Stimulated activated naive CD4-positive, alpha-beta T cell treated with Interleukin-2 at 50 U/mL for 16 hours (primary cell): ENCODE results near the gene TMEM272.

Experiments used
- DNase-seq: peaks from one replicate; lab custom pipeline; 2025; lab: John Stamatoyannopoulos, UW

Gene TMEM272

GRCh38 chr13:51804295-51805172, 40.4 kb downstream of the TMEM272 start:
- peak; percentile 38 for DNase-seq

GRCh38 chr13:51803422-51804294, 41.3 kb downstream of the TMEM272 start, which contains the start of gene DHRS12:
DHRS12 (minus strand) TSS chr13:51804163; CDS start chr13:51799659, 4,504 bp downstream.
- DNase-seq: peak; percentile 89

DNA sequence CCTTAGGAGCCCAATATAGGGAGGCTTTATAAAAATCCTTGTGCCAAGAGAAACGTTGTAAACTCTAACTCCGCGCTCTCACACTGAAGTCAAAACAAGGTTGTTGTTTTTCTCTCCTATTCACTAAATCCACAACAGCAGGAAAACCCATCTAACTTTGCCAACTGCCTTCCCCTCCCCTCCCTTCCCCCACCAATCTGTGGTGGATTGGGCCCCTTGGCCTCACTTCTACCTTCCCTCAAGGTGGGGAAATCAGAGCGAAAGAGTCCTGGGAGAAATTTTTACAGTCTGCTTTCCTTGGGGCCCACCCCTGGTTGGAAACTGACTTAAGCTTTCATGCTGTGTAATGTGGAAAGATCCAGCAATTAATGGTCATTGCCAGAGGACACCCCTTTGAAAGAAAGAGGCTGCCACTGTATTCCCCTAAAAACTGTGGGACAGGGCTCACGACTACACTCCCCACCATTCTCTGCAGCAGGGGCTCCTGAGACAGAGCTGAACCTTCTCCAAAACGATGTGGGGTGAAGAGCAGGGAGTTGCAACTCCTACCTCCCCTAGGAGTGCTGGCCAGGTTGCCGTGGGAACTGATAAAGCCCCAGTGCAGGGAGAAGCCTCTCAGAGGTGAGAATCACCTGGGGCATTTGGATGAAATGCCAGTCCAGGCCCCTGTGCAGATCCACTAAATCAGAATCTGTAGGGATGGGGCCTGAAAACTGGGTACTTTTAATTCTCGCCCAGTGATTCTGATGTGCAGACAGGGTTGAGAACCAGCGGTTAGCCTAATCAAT, 42.2 kb downstream of the TMEM272 start:
- DNase-seq: no peak

DNA sequence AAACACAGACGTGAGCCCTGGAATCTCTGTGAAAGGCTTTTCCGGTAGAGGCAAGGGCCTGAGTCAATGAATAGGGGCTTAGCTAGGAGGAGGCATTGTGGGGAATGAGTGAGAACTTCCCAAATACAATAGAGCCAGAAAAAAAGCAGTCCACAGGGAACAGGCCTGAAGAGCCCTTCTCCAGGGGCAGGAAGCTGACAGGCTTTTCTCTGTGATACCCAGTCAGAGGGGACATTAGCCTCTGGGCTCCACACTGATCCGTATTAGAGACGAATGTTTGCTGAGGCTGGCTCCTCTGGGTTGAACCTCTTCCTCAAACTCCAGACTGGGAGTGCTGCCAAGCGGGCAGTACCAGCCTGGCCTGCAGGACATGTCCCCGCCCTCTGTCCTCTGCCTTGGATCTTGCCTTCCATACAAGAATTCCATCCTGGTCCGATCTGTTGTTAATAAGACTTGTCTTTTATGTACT, 43.3 kb downstream of the TMEM272 start:
- no peak for DNase-seq

DNA sequence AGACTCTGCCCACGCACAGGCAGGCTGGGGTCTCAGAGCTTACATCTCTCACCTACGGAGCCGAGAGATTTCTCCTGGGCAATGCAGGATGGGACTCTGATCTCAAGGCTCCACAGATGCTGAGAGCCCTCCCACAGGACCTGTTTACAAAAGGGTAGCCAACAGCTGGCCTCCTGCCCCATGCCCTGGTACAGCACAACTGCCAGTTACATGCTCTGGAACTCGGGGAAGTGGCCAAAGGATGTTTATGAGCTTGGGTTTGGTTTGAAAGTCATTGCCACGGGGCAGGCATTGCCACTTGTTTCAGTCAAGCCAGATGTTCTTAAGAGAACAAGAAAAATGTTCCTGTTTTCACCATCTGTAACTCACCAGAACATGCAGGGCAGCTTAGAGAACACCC, 44.5 kb downstream of the TMEM272 start:
- DNase-seq: no peak

- DNase-seq: no peak
These were observed 45.7 kb downstream of the TMEM272 start for GRCh38 chr13:51799261-51799660.

- peak; percentile 44 for DNase-seq
These were observed 47.1 kb downstream of the TMEM272 start for GRCh38 chr13:51797664-51798488.

DNA sequence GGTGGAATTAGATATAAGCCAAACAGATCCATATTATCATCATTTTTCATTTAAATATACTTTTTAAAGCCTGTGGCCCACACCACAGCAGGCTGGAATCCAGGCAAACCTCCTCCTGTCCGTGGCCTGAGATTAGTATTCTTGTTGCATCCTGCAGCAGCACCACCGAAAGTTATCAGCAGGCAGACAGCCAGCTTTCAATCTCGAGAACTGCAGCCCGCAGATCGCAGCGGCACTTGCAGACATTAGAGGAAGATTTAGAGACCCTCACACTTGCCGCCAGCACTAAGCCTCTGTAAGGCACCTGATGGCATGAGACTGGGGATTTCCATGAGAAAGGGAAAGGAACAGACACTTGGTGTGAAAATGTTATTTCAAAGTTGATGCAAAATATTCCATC, 48.4 kb downstream of the TMEM272 start:
- no peak for DNase-seq

DNA sequence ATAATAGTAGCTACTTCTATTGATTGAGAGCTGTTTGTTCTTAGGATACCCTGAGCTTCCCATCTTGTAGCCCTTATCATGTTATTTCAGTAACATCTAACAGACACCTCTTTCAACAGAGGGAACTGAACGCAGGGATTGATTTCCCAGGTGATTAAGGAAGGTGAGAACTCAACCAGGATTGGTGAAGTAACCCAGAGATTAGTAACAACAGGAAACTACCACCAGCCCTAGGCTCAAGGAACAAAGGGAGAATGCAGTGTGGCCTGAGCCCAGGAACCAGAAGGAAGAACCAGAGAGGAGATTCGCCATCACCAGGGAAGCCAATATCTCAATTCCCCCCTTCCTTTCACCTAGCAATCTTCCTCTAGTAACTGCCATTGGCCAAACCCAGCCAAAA, 49.6 kb downstream of the TMEM272 start:
- no peak for DNase-seq

- no peak for DNase-seq
These were observed 50.0 kb downstream of the TMEM272 start for GRCh38 chr13:51794964-51795363.

DNA sequence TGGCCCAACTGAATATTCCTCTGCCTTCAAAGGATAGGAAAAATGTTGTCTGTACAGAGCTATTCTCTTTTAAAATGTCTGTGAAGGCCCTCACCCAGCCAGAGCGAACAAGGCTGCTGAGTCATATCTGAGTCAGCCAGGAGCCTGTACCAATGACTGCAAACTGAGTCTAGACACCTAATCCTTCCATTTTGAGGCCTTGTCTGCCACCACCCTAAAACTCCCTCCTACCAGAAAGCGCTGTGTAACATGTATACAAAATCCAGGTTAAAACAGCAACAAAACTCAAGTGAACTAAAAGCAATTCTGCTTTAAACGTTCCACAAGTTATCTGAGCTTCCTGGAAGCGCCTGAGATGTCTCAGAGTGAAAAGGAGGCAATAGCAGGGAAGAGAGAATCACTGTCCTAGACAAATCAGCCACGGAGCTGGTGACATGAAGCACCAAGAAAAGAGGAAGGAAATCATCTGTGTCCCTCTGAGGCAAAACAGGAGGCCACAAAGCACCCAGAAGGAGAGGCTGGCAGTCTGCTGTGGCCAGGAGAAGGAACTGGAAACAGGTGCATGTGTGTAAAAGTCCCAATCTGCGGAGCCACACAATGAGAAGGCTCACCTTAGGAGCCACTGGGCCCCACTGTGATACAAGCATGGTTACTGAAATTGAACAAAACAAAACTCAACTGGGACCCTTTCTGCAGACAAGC, 51.3 kb downstream of the TMEM272 start:
- peak; percentile 45 for DNase-seq

DNA sequence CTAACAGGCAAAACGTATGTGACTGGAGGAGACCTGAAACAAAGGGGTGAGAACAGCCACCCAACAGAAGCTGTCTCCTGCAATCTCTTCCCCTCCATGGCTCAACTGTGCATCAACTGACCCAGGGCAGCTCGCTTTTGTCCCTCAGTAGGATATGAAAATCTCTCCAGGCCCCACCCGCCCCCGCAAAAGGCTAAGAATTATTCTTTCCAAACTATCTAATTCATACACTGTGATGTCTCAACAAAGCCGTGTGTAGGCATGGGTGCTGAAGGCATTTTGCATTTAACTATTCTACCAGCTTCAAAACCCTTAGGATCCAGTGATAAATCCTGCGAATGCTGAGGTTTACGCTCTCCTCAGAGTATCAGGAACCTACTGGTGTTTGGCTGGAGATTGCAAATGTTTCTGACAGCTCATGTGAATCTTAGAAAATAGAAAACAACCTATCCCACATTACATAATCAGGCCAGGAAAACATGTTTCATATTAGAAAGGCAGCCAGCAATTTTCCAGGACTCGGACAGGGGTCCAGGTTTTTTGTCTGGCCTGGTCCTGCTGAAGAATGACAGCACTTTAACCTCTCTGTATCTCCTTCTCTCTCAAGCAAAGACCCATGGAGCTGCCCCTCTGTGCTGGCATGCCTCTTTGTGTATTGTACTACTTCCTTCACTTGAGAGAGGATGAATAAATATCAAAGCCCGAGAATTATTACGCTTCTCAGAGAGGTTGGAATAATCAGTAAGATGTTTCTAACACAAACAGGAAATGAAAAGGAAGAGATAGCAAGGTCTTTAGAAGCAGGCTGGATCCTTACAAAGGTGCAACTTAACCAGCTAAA, 58.3 kb downstream of the TMEM272 start:
- no peak for DNase-seq

- DNase-seq: no peak
These were observed 59.1 kb downstream of the TMEM272 start for GRCh38 chr13:51785712-51786424.

DNA sequence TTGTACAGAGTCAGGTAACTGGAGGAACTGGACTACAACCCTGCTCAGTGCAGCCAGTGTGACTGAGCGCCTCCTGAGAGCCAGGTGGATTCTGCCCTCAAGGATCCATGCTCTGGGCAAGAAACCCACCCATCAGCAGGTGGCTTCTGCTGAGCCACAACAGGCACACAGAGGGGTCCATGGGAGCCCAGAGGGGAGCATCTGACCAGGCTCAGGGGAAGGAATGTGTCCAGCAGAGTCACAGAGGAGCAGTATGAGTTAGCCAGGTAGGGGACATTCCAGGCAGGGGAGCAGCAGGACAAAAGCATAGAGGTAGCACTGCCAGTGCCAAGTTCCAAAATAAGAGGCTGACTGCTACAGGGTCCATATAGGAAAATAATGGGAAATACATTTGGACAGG, 60.9 kb downstream of the TMEM272 start:
- no peak for DNase-seq

DNA sequence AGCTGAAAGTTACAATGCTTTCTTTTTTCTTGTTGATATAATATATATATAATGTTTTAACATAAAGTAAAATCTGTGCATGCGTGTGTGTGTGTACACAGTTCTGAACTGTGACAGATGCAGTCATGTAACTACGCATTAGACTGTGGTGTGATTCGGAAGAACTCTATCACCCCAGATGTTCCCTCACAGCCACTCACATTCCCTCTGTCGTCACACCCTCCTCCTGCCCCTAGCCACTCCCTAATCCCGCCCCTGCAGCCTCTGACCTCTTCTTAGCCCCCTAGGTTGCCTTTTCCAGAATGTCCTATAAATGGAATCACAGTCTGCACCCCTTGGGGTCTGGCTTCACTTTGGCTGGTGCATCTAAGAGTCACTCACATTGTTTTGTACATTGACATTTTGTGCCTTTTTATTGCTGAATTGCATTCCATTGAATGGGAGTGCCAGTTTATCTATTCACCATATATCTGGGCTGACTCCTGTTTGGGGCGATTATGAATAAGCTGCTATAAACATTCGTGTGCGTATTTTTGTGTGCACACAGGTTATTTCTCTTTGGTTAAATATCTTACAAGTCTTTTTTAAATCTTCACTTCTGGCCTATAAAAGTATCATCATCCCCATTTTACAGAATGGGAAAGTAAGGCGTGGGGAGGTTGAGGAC, 61.4 kb downstream of the TMEM272 start:
- DNase-seq: no peak

DNA sequence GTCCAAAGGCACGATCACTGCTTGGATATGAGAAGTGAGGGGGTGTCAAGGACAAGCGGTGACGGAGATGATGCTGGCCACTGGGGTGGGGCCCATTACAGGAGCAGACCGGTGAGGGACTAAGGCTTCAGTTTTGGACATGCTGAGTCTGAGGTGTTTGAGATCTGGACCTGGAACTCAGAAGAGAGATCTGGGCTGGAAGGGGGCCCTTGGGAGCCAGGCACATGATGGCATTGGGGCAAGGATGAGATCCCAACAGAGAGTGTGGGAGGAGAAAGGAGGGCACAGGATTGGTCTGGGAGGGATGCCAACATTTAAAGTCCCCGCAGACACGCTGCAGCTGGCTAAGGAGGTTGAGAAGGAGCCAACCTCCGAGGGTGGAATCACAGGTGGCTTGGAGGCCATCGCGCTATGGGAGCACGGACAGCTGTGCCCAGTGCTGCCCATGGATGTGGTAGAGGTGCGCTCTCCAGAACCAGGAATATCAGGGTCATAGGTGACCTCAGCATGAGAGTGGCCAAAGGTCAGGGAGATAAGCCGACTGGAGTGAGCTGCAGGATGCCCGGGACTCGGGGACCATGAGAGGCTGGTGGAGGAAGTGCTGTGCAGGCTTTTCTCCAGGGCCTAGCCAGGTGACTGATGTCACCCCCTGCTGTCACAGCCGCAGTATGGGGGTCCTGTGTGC, 62.8 kb downstream of the TMEM272 start:
- no peak for DNase-seq

DNA sequence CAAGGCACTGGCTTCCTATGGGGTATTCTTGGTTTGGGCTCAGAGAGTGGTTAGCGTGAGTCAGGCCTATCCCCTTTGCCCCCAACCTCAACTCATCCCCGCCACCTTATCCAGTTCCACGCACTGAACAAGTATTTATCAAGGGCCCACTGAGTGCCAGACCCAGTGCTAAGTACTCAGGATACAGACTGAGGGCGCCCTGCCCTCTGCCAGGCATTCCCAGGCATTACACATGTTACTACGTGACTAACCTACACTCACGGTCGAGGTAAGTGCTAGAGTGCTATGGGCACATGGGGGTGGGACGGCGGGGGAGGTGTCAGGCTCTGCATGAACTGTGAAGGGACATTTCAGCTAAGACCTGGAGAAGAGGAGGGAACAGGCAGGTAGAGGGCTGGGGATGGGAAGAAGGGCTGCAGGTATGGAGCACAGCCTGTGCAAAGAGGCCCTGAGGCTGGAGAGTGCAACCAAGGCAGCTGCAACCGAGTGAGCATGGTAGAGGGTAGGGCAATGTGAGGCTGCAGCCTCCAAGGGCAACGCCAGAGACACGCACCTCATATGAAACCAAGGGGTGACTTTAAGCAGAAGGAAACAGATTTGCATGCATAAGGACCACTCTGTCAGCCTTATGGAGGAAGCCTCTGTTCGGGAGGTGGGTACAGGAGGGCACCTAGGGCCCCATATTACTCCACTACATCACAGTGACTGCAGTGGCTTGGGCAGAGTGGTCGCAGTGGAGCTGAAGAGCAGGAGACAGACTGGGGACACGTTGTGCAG, 63.5 kb downstream of the TMEM272 start:
- DNase-seq: no peak
